Neural cell (in vitro differentiated cells): ENCODE measurements around the gene ACTN4. TPM values are rescaled to one million over a fixed set of nuclear protein-coding genes. Genes with fewer than 3 reads are reported as not detected.

Source experiments
- H2AFZ ChIP-seq: fragments of 200-600, 300-800 bp; sonication (generic), shearing (Covaris generic); 2 replicates; pipeline ENCODE4 v1.6.0; 2014; ENCODE audit warnings: low read depth, mild to moderate bottlenecking, antibody characterized with exemption, low read length, moderate library complexity
- H3F3A ChIP-seq: fragments of 200-600 bp; shearing (Covaris generic); 2 replicates; pipeline ENCODE4 v1.6.1; 2016; ENCODE audit warnings: mild to moderate bottlenecking, moderate library complexity, mixed read lengths, antibody characterized with exemption, low read length; ENCODE audit not compliant: insufficient read depth, poor library complexity, severe bottlenecking
- H3K27ac ChIP-seq: fragments of 200-600, 300-800 bp; sonication (generic), shearing (Covaris generic); 2 replicates; pipeline ENCODE4 v1.5.1; 2014; ENCODE audit warnings: mild to moderate bottlenecking, low read length, moderate library complexity
- H3K27me3 ChIP-seq: fragments of 300-800, 200-600 bp; sonication (generic), shearing (Covaris generic); 2 replicates; pipeline ENCODE4 v1.6.0; 2014; ENCODE audit warnings: mild to moderate bottlenecking, low read depth, low read length, moderate library complexity; ENCODE audit not compliant: insufficient read depth
- H3K36me3 ChIP-seq: fragments of 300-800, 200-600 bp; sonication (generic), shearing (Covaris generic); 2 replicates; pipeline ENCODE4 v1.5.1; 2014; ENCODE audit warnings: mild to moderate bottlenecking, antibody characterized with exemption, low read length, moderate library complexity; ENCODE audit not compliant: insufficient read depth
- H3K4me2 ChIP-seq: fragments of 300-800, 200-600 bp; sonication (generic), shearing (Covaris generic); 2 replicates; pipeline ENCODE4 v1.6.0; 2014; ENCODE audit warnings: mild to moderate bottlenecking, low read length
- H3K4me3 ChIP-seq: fragments of 300-800, 200-600 bp; sonication (generic), shearing (Covaris generic); 2 replicates; pipeline ENCODE4 v1.5.1; 2014; ENCODE audit warnings: mild to moderate bottlenecking, low read length, moderate library complexity
- H3K79me2 ChIP-seq: fragments of 200-600 bp; shearing (Covaris generic); replicated peaks from 2 replicates; pipeline ENCODE4 v1.6.0; 2014; ENCODE audit warnings: mild to moderate bottlenecking, low read length, moderate library complexity; ENCODE audit not compliant: insufficient read depth
- H3K9ac ChIP-seq: fragments of 300-800, 200-600 bp; sonication (generic), shearing (Covaris generic); 2 replicates; pipeline ENCODE4 v1.6.1; 2016; ENCODE audit warnings: mild to moderate bottlenecking, low read length, mixed read lengths
- H3K9me2 ChIP-seq: fragments of 200-600 bp; shearing (Covaris generic); 2 replicates; pipeline ENCODE4 v1.6.1; 2016; ENCODE audit warnings: mild to moderate bottlenecking, low read length, mixed read lengths; ENCODE audit not compliant: insufficient read depth
- H3K9me3 ChIP-seq: fragments of 200-600, 300-800 bp; sonication (generic), shearing (Covaris generic); 2 replicates; pipeline ENCODE4 v1.6.1; 2016; ENCODE audit warnings: mild to moderate bottlenecking, mixed run types, low read length, moderate library complexity, mixed read lengths
- H4K20me1 ChIP-seq: fragments of 200-600 bp; shearing (Covaris generic); 2 replicates; pipeline ENCODE4 v1.6.1; 2016; ENCODE audit warnings: mild to moderate bottlenecking, mixed run types; ENCODE audit not compliant: insufficient read depth
- CTCF ChIP-seq: fragments of 450-650 bp; IDR thresholded peaks from 2 replicates; pipeline ENCODE4 v1.5.1; 2014; ENCODE audit warnings: antibody characterized with exemption, mild to moderate bottlenecking, moderate library complexity; ENCODE audit not compliant: poor library complexity, severe bottlenecking
- EP300 ChIP-seq: fragments of 450-650 bp; conservative IDR thresholded peaks from 2 replicates; pipeline ENCODE4 v1.6.1; 2014; ENCODE audit warnings: antibody characterized with exemption, mild to moderate bottlenecking, moderate library complexity; ENCODE audit not compliant: poor library complexity, severe bottlenecking
- EZH2 ChIP-seq: fragments of 200-600, 300-800 bp; shearing (Covaris generic), sonication (generic); IDR thresholded peaks from 2 replicates; pipeline ENCODE4 v1.6.1; 2014; ENCODE audit warnings: antibody characterized with exemption, low read length, borderline replicate concordance, mild to moderate bottlenecking; ENCODE audit not compliant: insufficient read depth, poor library complexity, severe bottlenecking
- MXI1 ChIP-seq: fragments of 450-650 bp; conservative IDR thresholded peaks from 2 replicates; pipeline ENCODE4 v1.6.1; 2014; ENCODE audit warnings: antibody characterized with exemption, mild to moderate bottlenecking; ENCODE audit not compliant: poor library complexity, severe bottlenecking
- POLR2AphosphoS5 ChIP-seq: IDR thresholded peaks from 2 replicates; pipeline ENCODE4 v1.6.1; 2012
- RAD21 ChIP-seq: fragments of 450-650 bp; conservative IDR thresholded peaks from 2 replicates; pipeline ENCODE4 v1.6.1; 2014; ENCODE audit warnings: antibody characterized with exemption, mild to moderate bottlenecking, moderate library complexity
- REST ChIP-seq: IDR thresholded peaks from 2 replicates; pipeline ENCODE4 v1.6.1; 2012; ENCODE audit warnings: borderline replicate concordance
- SMC3 ChIP-seq: fragments of 450-650 bp; conservative IDR thresholded peaks from 2 replicates; pipeline ENCODE4 v1.6.1; 2014; ENCODE audit warnings: antibody characterized with exemption, mild to moderate bottlenecking, moderate library complexity; ENCODE audit not compliant: poor library complexity
- TAF1 ChIP-seq: IDR thresholded peaks from 2 replicates; pipeline ENCODE4 v1.6.1; 2012; ENCODE audit warnings: low read depth
- polyA plus RNA-seq: library from polyadenylated mRNA; depleted of rRNA; stranded (reverse); fragments of >200 nt; gene quantifications from 2 replicates; pipeline ENCODE4 v1.2.3, GENCODE V29; 2014

The ACTN4 gene
- polyA plus RNA-seq, 1 donor from 2014 or later = 54.0 TPM

- H3K79me2 ChIP-seq = peaks cover 22% of the 10 kb centered on the region
- no peak overlapping the region for H3K27ac ChIP-seq
- no peaks in the 10 kb centered on the region for H3K9me3 ChIP-seq
- no peak overlapping the region for H3K4me3 ChIP-seq
- no peaks in the 10 kb centered on the region for H3K9me2 ChIP-seq
- no peak overlapping the region for H3K4me2 ChIP-seq
- no peak overlapping the region for H3K9ac ChIP-seq
- TF ChIP-seq CTCF = no peak
- TF ChIP-seq SMC3 = no peak
- TF ChIP-seq RAD21 = no peak
- TF ChIP-seq TAF1 = no peak
- TF ChIP-seq EP300 = no peak
- no peak for TF ChIP-seq EZH2
- TF ChIP-seq POLR2AphosphoS5 = no peak
- no peak for TF ChIP-seq REST
- TF ChIP-seq MXI1 = no peak
- H3K27me3 ChIP-seq = no peaks in the 10 kb centered on the region
- H3K36me3 ChIP-seq = no peaks in the 10 kb centered on the region
- H2AFZ ChIP-seq = no peak overlapping the region
- no peaks in the 10 kb centered on the region for H4K20me1 ChIP-seq
- H3F3A ChIP-seq = no peaks in the 10 kb centered on the region
These were observed 18.7 kb downstream of the ACTN4 start for GRCh38 chr19:38665950-38666662.

GRCh38 chr19:38666663-38667511 lies 19.4 kb downstream of the ACTN4 start:
- no peaks in the 10 kb centered on the region for H4K20me1 ChIP-seq
- no peaks in the 10 kb centered on the region for H3K36me3 ChIP-seq
- H3K4me2 ChIP-seq = no peak overlapping the region
- H3K79me2 ChIP-seq = peaks cover 22% of the 10 kb centered on the region
- H3K9ac ChIP-seq = no peak overlapping the region
- H3K27ac ChIP-seq = no peak overlapping the region
- H3K4me3 ChIP-seq = no peak overlapping the region
- H3K9me3 ChIP-seq = no peaks in the 10 kb centered on the region
- H3F3A ChIP-seq = no peaks in the 10 kb centered on the region
- H3K9me2 ChIP-seq = no peaks in the 10 kb centered on the region
- TF ChIP-seq CTCF (no peak), TAF1 (no peak), MXI1 (no peak), SMC3 (no peak), RAD21 (no peak), POLR2AphosphoS5 (no peak), EP300 (no peak), REST (no peak), EZH2 (no peak)
- no peak overlapping the region for H2AFZ ChIP-seq
- no peaks in the 10 kb centered on the region for H3K27me3 ChIP-seq
